Superior temporal gyrus (tissue), 1 donor: ENCODE measurements around the gene NAXD.
"Not testable (repeated sequence)": the region's sequence is repeated elsewhere in the genome, so short reads cannot be mapped to it uniquely, and the experiment has no call there.

Source experiments
- DNase-seq: peaks from one replicate; pipeline ENCODE4 v3.0.0-alpha.2; 2016; ENCODE audit errors: extremely low spot score

NAXD gene

GRCh38 chr13:110593430-110594130 is 21.8 kb upstream of the NAXD start:
- peak; percentile 73 for DNase-seq

- DNase-seq = no peak
Observed at GRCh38 chr13:110597041-110597689, 18.2 kb upstream of the NAXD start.

- DNase-seq = no peak
Observed at GRCh38 chr13:110600261-110600819, 15.0 kb upstream of the NAXD start.

- no peak for DNase-seq
Observed at GRCh38 chr13:110600980-110601379, 14.4 kb upstream of the NAXD start.

- DNase-seq = no peak
Observed at GRCh38 chr13:110605132-110605531, 10.2 kb upstream of the NAXD start.

- DNase-seq = not testable (repeated sequence)
Observed at GRCh38 chr13:110606281-110606680, 9.1 kb upstream of the NAXD start.

GRCh38 chr13:110607675-110608224 is 7.6 kb upstream of the NAXD start:
- DNase-seq = no peak

- no peak for DNase-seq
Observed at GRCh38 chr13:110610955-110611595, 4.3 kb upstream of the NAXD start.

GRCh38 chr13:110615005-110615321 is 382 bp upstream of the NAXD start:
- no peak for DNase-seq

GRCh38 chr13:110616103-110617101 is 1.1 kb downstream of the NAXD start:
- no peak for DNase-seq

GRCh38 chr13:110617321-110618072 is 2.2 kb downstream of the NAXD start:
- DNase-seq = no peak

GRCh38 chr13:110618167-110618566 is 2.8 kb downstream of the NAXD start:
- DNase-seq = no peak

- DNase-seq = no peak
Observed at GRCh38 chr13:110618780-110619179, 3.4 kb downstream of the NAXD start.

- DNase-seq = no peak
Observed at GRCh38 chr13:110620596-110620995, 5.3 kb downstream of the NAXD start.

- DNase-seq = no peak
Observed at GRCh38 chr13:110624766-110625756, 9.7 kb downstream of the NAXD start.

- DNase-seq = no peak
Observed at GRCh38 chr13:110625771-110626321, 10.5 kb downstream of the NAXD start.

- DNase-seq = no peak
Observed at GRCh38 chr13:110626521-110626920, 11.2 kb downstream of the NAXD start.

- no peak for DNase-seq
Observed at GRCh38 chr13:110627351-110627750, 12.0 kb downstream of the NAXD start.
